ENCODE data around the gene TSC22D3. TPM values are rescaled to one million over a fixed set of nuclear protein-coding genes. Genes with fewer than 3 reads are reported as not detected.

The TSC22D3 gene
- total RNA-seq, 1 donor from 2014 or later = 107 TPM

DNA sequence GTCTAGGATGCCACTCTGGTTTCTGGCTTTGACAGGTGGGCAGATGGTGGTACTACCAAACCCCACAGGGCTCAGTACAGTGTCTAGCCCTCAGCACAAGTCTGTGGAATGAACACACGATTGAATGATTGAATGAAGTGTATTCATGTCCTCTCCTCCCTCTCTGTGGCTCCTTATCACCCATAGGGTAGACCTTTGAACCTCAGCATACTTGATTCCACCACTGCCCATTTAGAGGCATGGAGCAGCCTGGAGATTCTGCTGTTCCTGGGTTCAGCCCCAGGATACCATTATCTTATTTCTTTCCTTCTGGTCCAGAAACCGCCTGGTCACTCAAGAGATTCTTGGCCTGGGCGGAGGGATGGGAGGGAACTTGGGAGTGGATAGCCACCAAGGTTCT is 93.3 kb downstream of the TSC22D3 start:
- DNase-seq = no peak
- H3K27ac Mint-ChIP-seq (ENCODE audit: unreplicated experiment) = no peak overlapping the region
- H3K9me3 Mint-ChIP-seq (ENCODE audit: unreplicated experiment) = peaks cover 1% of the 10 kb centered on the region
- peaks cover 8% of the 10 kb centered on the region for H3K27me3 Mint-ChIP-seq (ENCODE audit: unreplicated experiment)
- peaks cover 6% of the 10 kb centered on the region for H3K4me1 Mint-ChIP-seq (ENCODE audit: low read depth, unreplicated experiment)
- H3K4me3 Mint-ChIP-seq (ENCODE audit: unreplicated experiment) = no peak overlapping the region
- no peaks in the 10 kb centered on the region for H3K36me3 Mint-ChIP-seq (ENCODE audit: unreplicated experiment)
- TF ChIP-seq, protein P1, sequence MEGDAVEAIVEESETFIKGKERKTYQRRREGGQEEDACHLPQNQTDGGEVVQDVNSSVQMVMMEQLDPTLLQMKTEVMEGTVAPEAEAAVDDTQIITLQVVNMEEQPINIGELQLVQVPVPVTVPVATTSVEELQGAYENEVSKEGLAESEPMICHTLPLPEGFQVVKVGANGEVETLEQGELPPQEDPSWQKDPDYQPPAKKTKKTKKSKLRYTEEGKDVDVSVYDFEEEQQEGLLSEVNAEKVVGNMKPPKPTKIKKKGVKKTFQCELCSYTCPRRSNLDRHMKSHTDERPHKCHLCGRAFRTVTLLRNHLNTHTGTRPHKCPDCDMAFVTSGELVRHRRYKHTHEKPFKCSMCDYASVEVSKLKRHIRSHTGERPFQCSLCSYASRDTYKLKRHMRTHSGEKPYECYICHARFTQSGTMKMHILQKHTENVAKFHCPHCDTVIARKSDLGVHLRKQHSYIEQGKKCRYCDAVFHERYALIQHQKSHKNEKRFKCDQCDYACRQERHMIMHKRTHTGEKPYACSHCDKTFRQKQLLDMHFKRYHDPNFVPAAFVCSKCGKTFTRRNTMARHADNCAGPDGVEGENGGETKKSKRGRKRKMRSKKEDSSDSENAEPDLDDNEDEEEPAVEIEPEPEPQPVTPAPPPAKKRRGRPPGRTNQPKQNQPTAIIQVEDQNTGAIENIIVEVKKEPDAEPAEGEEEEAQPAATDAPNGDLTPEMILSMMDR (IDR thresholded peaks at IDR 0.05; ENCODE audit: partially characterized antibody, unreplicated experiment) = no peak

DNA sequence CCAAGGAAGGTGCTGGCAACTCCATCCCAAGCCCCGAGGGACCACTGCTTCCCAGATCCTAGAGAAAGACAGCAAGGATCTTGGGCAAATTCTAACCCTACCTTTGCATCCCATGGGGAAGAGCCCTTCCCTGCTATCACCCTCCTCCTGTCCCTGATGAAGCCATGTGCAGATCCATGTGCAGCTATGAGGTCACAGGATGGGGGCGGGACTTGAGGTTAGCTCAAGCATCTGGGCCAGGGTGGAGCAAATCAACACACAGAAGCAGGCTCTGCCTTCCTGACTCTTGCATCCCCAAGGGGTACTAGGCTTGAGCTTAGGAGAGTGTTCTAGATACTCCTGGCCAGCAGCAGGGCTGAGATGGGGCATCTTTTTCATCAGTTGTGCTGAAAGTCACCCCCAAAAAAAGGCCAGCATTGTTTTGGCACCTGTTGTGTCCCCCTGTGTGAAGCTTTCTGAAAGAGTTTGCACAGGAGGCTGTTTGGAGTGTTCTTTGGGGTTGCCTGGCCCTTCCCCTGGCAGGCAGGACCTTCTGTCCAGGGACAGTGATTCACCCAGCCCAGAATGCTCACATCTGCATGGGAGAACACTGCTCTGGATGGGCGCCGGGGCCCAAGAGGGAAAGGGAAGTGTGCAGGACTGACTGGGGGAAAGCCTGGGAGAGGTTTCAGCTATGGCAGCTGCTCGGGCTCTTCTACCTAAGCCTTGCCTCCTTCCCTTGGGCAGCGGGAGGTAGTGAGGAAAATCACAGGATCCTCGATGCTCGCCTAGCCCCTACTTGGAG is 96.4 kb downstream of the TSC22D3 start:
- no peak overlapping the region for H3K4me3 Mint-ChIP-seq (ENCODE audit: unreplicated experiment)
- no peaks in the 10 kb centered on the region for H3K36me3 Mint-ChIP-seq (ENCODE audit: unreplicated experiment)
- TF ChIP-seq, protein P1 (IDR thresholded peaks at IDR 0.05; ENCODE audit: partially characterized antibody, unreplicated experiment) = no peak
- peaks cover under 1% of the 10 kb centered on the region for H3K9me3 Mint-ChIP-seq (ENCODE audit: unreplicated experiment)
- no peak overlapping the region for H3K27ac Mint-ChIP-seq (ENCODE audit: unreplicated experiment)
- H3K27me3 Mint-ChIP-seq (ENCODE audit: unreplicated experiment) = peaks cover 15% of the 10 kb centered on the region
- peak; percentile 28 for DNase-seq
- peaks cover 17% of the 10 kb centered on the region for H3K4me1 Mint-ChIP-seq (ENCODE audit: low read depth, unreplicated experiment)

DNA sequence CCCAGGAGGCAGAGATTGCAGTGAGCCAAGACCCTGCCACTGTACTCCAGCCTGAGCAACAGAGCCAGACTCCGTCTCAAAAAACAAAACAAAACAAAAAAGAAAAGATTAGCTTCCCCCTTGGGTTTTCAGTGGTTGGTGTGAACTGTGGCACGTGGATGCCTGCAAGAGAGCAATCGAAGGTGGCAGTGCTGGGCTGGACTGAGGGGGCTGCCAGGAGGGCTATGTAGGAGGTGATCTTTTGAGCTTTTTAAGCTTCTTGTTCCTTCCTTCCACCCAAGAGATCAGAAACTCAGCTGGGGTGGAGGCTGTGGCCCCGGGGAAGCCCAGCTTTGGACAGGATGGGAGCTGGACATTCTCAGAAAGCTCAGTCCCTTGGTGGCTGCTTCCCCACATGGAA is 97.7 kb downstream of the TSC22D3 start:
- H3K27ac Mint-ChIP-seq (ENCODE audit: unreplicated experiment) = no peak overlapping the region
- no peak overlapping the region for H3K4me3 Mint-ChIP-seq (ENCODE audit: unreplicated experiment)
- H3K4me1 Mint-ChIP-seq (ENCODE audit: low read depth, unreplicated experiment) = peaks cover 18% of the 10 kb centered on the region
- DNase-seq = no peak
- no peaks in the 10 kb centered on the region for H3K36me3 Mint-ChIP-seq (ENCODE audit: unreplicated experiment)
- TF ChIP-seq, protein P1 (IDR thresholded peaks at IDR 0.05; ENCODE audit: partially characterized antibody, unreplicated experiment) = no peak
- H3K27me3 Mint-ChIP-seq (ENCODE audit: unreplicated experiment) = peaks cover 15% of the 10 kb centered on the region
- H3K9me3 Mint-ChIP-seq (ENCODE audit: unreplicated experiment) = no peaks in the 10 kb centered on the region

DNA sequence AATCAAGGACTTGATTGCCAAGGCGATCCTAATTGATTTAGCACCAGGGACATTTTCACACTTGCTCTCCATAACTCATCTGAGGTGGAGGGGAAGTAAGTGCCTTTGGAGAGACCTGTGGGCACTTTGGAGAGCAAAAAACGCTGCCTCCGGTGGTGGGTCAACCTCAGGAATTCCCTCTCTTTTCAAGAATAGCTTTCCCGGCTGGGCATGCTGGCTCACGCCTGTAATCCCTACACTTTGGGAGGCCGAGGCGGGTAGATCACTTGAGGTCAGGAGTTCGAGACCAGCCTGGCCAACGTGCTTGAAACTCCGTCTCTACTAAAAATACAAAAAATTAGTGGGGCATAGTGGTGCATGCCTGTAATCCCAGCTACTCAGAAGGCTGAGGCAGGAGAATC is 98.1 kb downstream of the TSC22D3 start:
- no peaks in the 10 kb centered on the region for H3K36me3 Mint-ChIP-seq (ENCODE audit: unreplicated experiment)
- H3K4me1 Mint-ChIP-seq (ENCODE audit: low read depth, unreplicated experiment) = peaks cover 16% of the 10 kb centered on the region
- TF ChIP-seq, protein P1 (IDR thresholded peaks at IDR 0.05; ENCODE audit: partially characterized antibody, unreplicated experiment) = no peak
- no peak overlapping the region for H3K27ac Mint-ChIP-seq (ENCODE audit: unreplicated experiment)
- DNase-seq = peak; percentile 26
- H3K27me3 Mint-ChIP-seq (ENCODE audit: unreplicated experiment) = peaks cover 15% of the 10 kb centered on the region
- no peak overlapping the region for H3K4me3 Mint-ChIP-seq (ENCODE audit: unreplicated experiment)
- H3K9me3 Mint-ChIP-seq (ENCODE audit: unreplicated experiment) = no peaks in the 10 kb centered on the region
